Activated CD4-positive, alpha-beta T cell treated with anti-CD3 and anti-CD28 coated beads for 36 hours (primary cell): Measurements from ENCODE around the gene SEMA3E. TPM values are rescaled to one million over a fixed set of nuclear protein-coding genes. Genes with fewer than 3 reads are reported as not detected.
"Not testable (repeated sequence)": the region's sequence is repeated elsewhere in the genome, so short reads cannot be mapped to it uniquely, and the experiment has no call there.

Experiments used
- ATAC-seq: fragments of 200-7000 bp; cut with Tn5 transposase; one replicate; pipeline ENCODE4 v1.10.0; 2021; ENCODE audit warnings: mild to moderate bottlenecking, moderate library complexity
- CTCF ChIA-PET: fragments of 350-600 bp; sonication (Branson Sonifier 250); formaldehyde crosslinking; loops from one replicate; lab custom pipeline; 2021; ENCODE audit warnings: antibody characterized with exemption; lab: Charles Lee
- POLR2A ChIA-PET: fragments of 350-600 bp; sonication (Branson Sonifier 250); formaldehyde crosslinking; loops from one replicate; lab custom pipeline; 2021; ENCODE audit warnings: antibody characterized with exemption, inconsistent platforms; lab: Charles Lee
- DNase-seq: peaks from one replicate; pipeline ENCODE4 v3.0.0-alpha.2; 2020
- H3K27ac Mint-ChIP-seq: one replicate; pipeline ENCODE4 v1.8.0; 2021; ENCODE audit warnings: mixed read lengths
- H3K27me3 Mint-ChIP-seq: one replicate; pipeline ENCODE4 v1.8.0; 2021; ENCODE audit warnings: mixed read lengths
- H3K36me3 Mint-ChIP-seq: one replicate; pipeline ENCODE4 v1.8.0; 2021; ENCODE audit warnings: low read depth, mixed read lengths
- H3K4me1 Mint-ChIP-seq: one replicate; pipeline ENCODE4 v1.8.0; 2021; ENCODE audit warnings: mixed read lengths
- H3K4me3 Mint-ChIP-seq: one replicate; pipeline ENCODE4 v1.8.0; 2021; ENCODE audit warnings: mild to moderate bottlenecking, moderate library complexity, mixed read lengths
- H3K9me3 Mint-ChIP-seq: one replicate; pipeline ENCODE4 v1.8.0; 2021; ENCODE audit warnings: low read depth, mixed read lengths
- intact Hi-C, 2 experiments: fragments of 100-400 bp; cut with DNase I in 1 of 2; cut with micrococcal nuclease in 1 of 2; formaldehyde crosslinking; loops; one replicate each; pipeline versions ENCODE4 v1.14.2 to v1.15.1; 2022 to 2024; cut with DNase I, micrococcal nuclease
- total RNA-seq, 2 experiments: library from RNA; stranded (reverse); gene quantifications; one replicate each; pipeline ENCODE4 v1.2.3, GENCODE V29; 2021

The SEMA3E gene
- total RNA-seq, 2 experiments from 2014 or later = not detected

- POLR2A ChIA-PET = no interaction called here
- no peak for DNase-seq
- no peaks in the 10 kb centered on the region for H3K4me1 Mint-ChIP-seq
Observed at GRCh38 chr7:83475420-83475819, 173.5 kb downstream of the SEMA3E start.

GRCh38 chr7:83472376-83472775 is 176.6 kb downstream of the SEMA3E start:
- Mint-ChIP-seq H3K36me3 (no peaks in the 10 kb centered on the region), H3K27ac (no peak overlapping the region), H3K4me3 (no peak overlapping the region), H3K9me3 (no peaks in the 10 kb centered on the region), H3K27me3 (no peaks in the 10 kb centered on the region), H3K4me1 (no peaks in the 10 kb centered on the region)
- CTCF ChIA-PET = no interaction called here
- DNase-seq (no peak), ATAC-seq (no peak)
- intact Hi-C loops = no loop called here
- POLR2A ChIA-PET = no interaction called here

More at GRCh38 chr7:83475420-83475819, 173.5 kb downstream of the SEMA3E start:
- Mint-ChIP-seq H3K27me3 (no peaks in the 10 kb centered on the region), H3K36me3 (no peaks in the 10 kb centered on the region), H3K4me3 (no peak overlapping the region), H3K9me3 (no peaks in the 10 kb centered on the region), H3K27ac (no peak overlapping the region)
- intact Hi-C loops = no loop called here
- CTCF ChIA-PET = no interaction called here
- no peak for ATAC-seq

GRCh38 chr7:83469491-83469890 is 179.4 kb downstream of the SEMA3E start:
- Mint-ChIP-seq H3K9me3 (peaks cover 2% of the 10 kb centered on the region), H3K4me3 (no peak overlapping the region), H3K27ac (no peak overlapping the region), H3K4me1 (no peaks in the 10 kb centered on the region), H3K36me3 (no peaks in the 10 kb centered on the region), H3K27me3 (no peaks in the 10 kb centered on the region)
- ATAC-seq (no peak), DNase-seq (no peak)
- POLR2A ChIA-PET = no interaction called here
- intact Hi-C loops = no loop called here
- CTCF ChIA-PET = no interaction called here

- CTCF ChIA-PET = no interaction called here
- POLR2A ChIA-PET = no interaction called here
- ATAC-seq = no peak
- no peak for DNase-seq
- H3K9me3 Mint-ChIP-seq = peaks cover 2% of the 10 kb centered on the region
- intact Hi-C loops = no loop called here
- H3K27me3 Mint-ChIP-seq = no peaks in the 10 kb centered on the region
- H3K27ac Mint-ChIP-seq = no peak overlapping the region
- no peaks in the 10 kb centered on the region for H3K4me1 Mint-ChIP-seq
- no peaks in the 10 kb centered on the region for H3K36me3 Mint-ChIP-seq
- no peak overlapping the region for H3K4me3 Mint-ChIP-seq
Observed at GRCh38 chr7:83469076-83469475, 179.9 kb downstream of the SEMA3E start.

GRCh38 chr7:83468251-83468739 is 180.6 kb downstream of the SEMA3E start:
- no peaks in the 10 kb centered on the region for H3K4me1 Mint-ChIP-seq
- ChIA-PET POLR2A (no interaction called here), CTCF (no interaction called here)
- H3K4me3 Mint-ChIP-seq = no peak overlapping the region
- H3K27ac Mint-ChIP-seq = no peak overlapping the region
- ATAC-seq = peak; percentile 26
- peak; percentile 39 for DNase-seq
- intact Hi-C loops = no loop called here
- H3K27me3 Mint-ChIP-seq = no peaks in the 10 kb centered on the region
- H3K9me3 Mint-ChIP-seq = peaks cover 2% of the 10 kb centered on the region
- no peaks in the 10 kb centered on the region for H3K36me3 Mint-ChIP-seq

- no peak for ATAC-seq
- CTCF ChIA-PET = no interaction called here
Observed at GRCh38 chr7:83467493-83467892, 181.4 kb downstream of the SEMA3E start.

GRCh38 chr7:83466956-83467355 is 182.0 kb downstream of the SEMA3E start:
- H3K27ac Mint-ChIP-seq = no peak overlapping the region
- CTCF ChIA-PET = no interaction called here
- POLR2A ChIA-PET = no interaction called here

More at GRCh38 chr7:83467493-83467892, 181.4 kb downstream of the SEMA3E start:
- H3K27me3 Mint-ChIP-seq = no peaks in the 10 kb centered on the region
- no peak overlapping the region for H3K4me3 Mint-ChIP-seq
- DNase-seq = no peak
- POLR2A ChIA-PET = no interaction called here
- peaks cover 2% of the 10 kb centered on the region for H3K9me3 Mint-ChIP-seq
- H3K36me3 Mint-ChIP-seq = no peaks in the 10 kb centered on the region
- H3K27ac Mint-ChIP-seq = no peak overlapping the region
- intact Hi-C loops = no loop called here
- no peaks in the 10 kb centered on the region for H3K4me1 Mint-ChIP-seq

GRCh38 chr7:83466187-83466923 is 182.6 kb downstream of the SEMA3E start:
- H3K4me3 Mint-ChIP-seq = no peak overlapping the region
- ATAC-seq = no peak
- no peaks in the 10 kb centered on the region for H3K36me3 Mint-ChIP-seq
- CTCF ChIA-PET = no interaction called here
- POLR2A ChIA-PET = no interaction called here
- no peak for DNase-seq
- H3K27me3 Mint-ChIP-seq = no peaks in the 10 kb centered on the region
- H3K27ac Mint-ChIP-seq = no peak overlapping the region
- H3K9me3 Mint-ChIP-seq = peaks cover 2% of the 10 kb centered on the region
- H3K4me1 Mint-ChIP-seq = no peaks in the 10 kb centered on the region
- intact Hi-C loops = no loop called here

More at GRCh38 chr7:83466956-83467355, 182.0 kb downstream of the SEMA3E start:
- intact Hi-C loops = no loop called here
- peaks cover 2% of the 10 kb centered on the region for H3K9me3 Mint-ChIP-seq
- ATAC-seq (no peak), DNase-seq (no peak)
- no peak overlapping the region for H3K4me3 Mint-ChIP-seq
- no peaks in the 10 kb centered on the region for H3K36me3 Mint-ChIP-seq
- no peaks in the 10 kb centered on the region for H3K4me1 Mint-ChIP-seq
- no peaks in the 10 kb centered on the region for H3K27me3 Mint-ChIP-seq

- H3K4me3 Mint-ChIP-seq = no peak overlapping the region
- H3K4me1 Mint-ChIP-seq = no peaks in the 10 kb centered on the region
- no peaks in the 10 kb centered on the region for H3K36me3 Mint-ChIP-seq
- DNase-seq (no peak), ATAC-seq (no peak)
- no peak overlapping the region for H3K27ac Mint-ChIP-seq
- intact Hi-C loops = no loop called here
- ChIA-PET POLR2A (no interaction called here), CTCF (no interaction called here)
- H3K9me3 Mint-ChIP-seq = peaks cover 5% of the 10 kb centered on the region
- no peaks in the 10 kb centered on the region for H3K27me3 Mint-ChIP-seq
Observed at GRCh38 chr7:83465643-83466042, 183.3 kb downstream of the SEMA3E start.

- CTCF ChIA-PET, H3K27me3 Mint-ChIP-seq, H3K27ac Mint-ChIP-seq, H3K9me3 Mint-ChIP-seq, POLR2A ChIA-PET, ATAC-seq, DNase-seq, H3K4me1 Mint-ChIP-seq, intact Hi-C loops, H3K4me3 Mint-ChIP-seq, H3K36me3 Mint-ChIP-seq: not testable (repeated sequence)
Observed at GRCh38 chr7:83461820-83462219, 187.1 kb downstream of the SEMA3E start.

GRCh38 chr7:83459930-83460653 is 188.8 kb downstream of the SEMA3E start:
- ATAC-seq, H3K4me3 Mint-ChIP-seq, CTCF ChIA-PET, H3K27ac Mint-ChIP-seq, H3K36me3 Mint-ChIP-seq, DNase-seq, H3K4me1 Mint-ChIP-seq, H3K9me3 Mint-ChIP-seq, POLR2A ChIA-PET, H3K27me3 Mint-ChIP-seq, intact Hi-C loops: not testable (repeated sequence)
